A673 (cell line): ENCODE results near the gene INTS11. TPM values are rescaled to one million over a fixed set of nuclear protein-coding genes. Genes with fewer than 3 reads are reported as not detected.
"Not testable (repeated sequence)": the region's sequence is repeated elsewhere in the genome, so short reads cannot be mapped to it uniquely, and the experiment has no call there.

ENCODE experiments used
- BruUV-seq: library from RNA; stranded (reverse); fragments of 400-500 nt; replicated peaks from 2 replicates; lab custom pipeline; 2021; lab: Mats Ljungman, UMichigan
- CTCF ChIA-PET: fragments of 300-600 bp; sonication (Branson Sonifier 250); formaldehyde crosslinking; loops from one replicate; lab custom pipeline; 2022; ENCODE audit warnings: antibody characterized with exemption; lab: Charles Lee
- POLR2A ChIA-PET: fragments of 300-600 bp; sonication (Branson Sonifier 250); formaldehyde crosslinking; loops from one replicate; lab custom pipeline; 2022; ENCODE audit warnings: antibody characterized with exemption; ENCODE audit not compliant: low non-redundant PET; lab: Charles Lee
- DNase-seq: peaks from one replicate; pipeline ENCODE4 v3.0.0-alpha.2; 2015; ENCODE audit warnings: low spot score
- H3K27ac ChIP-seq: fragments of 200-600 bp; sonication (generic); 2 replicates; pipeline ENCODE4 v1.5.1; 2016; ENCODE audit warnings: mixed run types, low read depth, mild to moderate bottlenecking, mixed read lengths, antibody characterized with exemption, low read length; ENCODE audit not compliant: poor library complexity, severe bottlenecking
- H3K27me3 ChIP-seq: fragments of 200-600 bp; sonication (generic); replicated peaks from 2 replicates; pipeline ENCODE4 v1.6.1; 2017; ENCODE audit warnings: mixed run types, low read depth, mild to moderate bottlenecking, mixed read lengths, antibody characterized with exemption, low read length; ENCODE audit not compliant: insufficient read depth, poor library complexity
- H3K36me3 ChIP-seq: fragments of 200-600 bp; sonication (generic); 2 replicates; pipeline ENCODE4 v1.6.1; 2016; ENCODE audit warnings: mixed run types, mild to moderate bottlenecking, mixed read lengths, antibody characterized with exemption, low read length; ENCODE audit not compliant: insufficient read depth, poor library complexity, severe bottlenecking
- H3K4me1 ChIP-seq: fragments of 200-600 bp; sonication (generic); 2 replicates; pipeline ENCODE4 v1.6.1; 2017; ENCODE audit warnings: mixed run types, mild to moderate bottlenecking, mixed read lengths, antibody characterized with exemption, low read length; ENCODE audit not compliant: insufficient read depth, poor library complexity, severe bottlenecking
- H3K4me3 ChIP-seq: fragments of 200-600 bp; sonication (generic); 2 replicates; pipeline ENCODE4 v1.5.1; 2016; ENCODE audit warnings: low read depth, mixed run types, mild to moderate bottlenecking, mixed read lengths, low read length; ENCODE audit not compliant: poor library complexity, severe bottlenecking
- H3K9me3 ChIP-seq: fragments of 200-600 bp; sonication (generic); 2 replicates; pipeline ENCODE4 v1.6.1; 2016; ENCODE audit warnings: mixed run types, low read depth, mild to moderate bottlenecking, mixed read lengths, antibody characterized with exemption, low read length; ENCODE audit not compliant: poor library complexity, severe bottlenecking
- CTCF ChIP-seq: fragments of 300-800, 200-600 bp; sonication (generic); conservative IDR thresholded peaks from 2 replicates; pipeline ENCODE4 v1.5.1; 2017; ENCODE audit warnings: low read depth, mild to moderate bottlenecking, antibody characterized with exemption, low read length, moderate library complexity, mixed read lengths
- EZH2 ChIP-seq: fragments of 200-600 bp; sonication (generic); IDR thresholded peaks from 2 replicates; pipeline ENCODE4 v1.6.1; 2017; ENCODE audit warnings: borderline replicate concordance, low read depth, mild to moderate bottlenecking, mixed read lengths, antibody characterized with exemption, low read length; ENCODE audit not compliant: poor library complexity, severe bottlenecking
- intact Hi-C: fragments of 100-400 bp; cut with micrococcal nuclease; formaldehyde crosslinking; loops from one replicate; pipeline ENCODE4 v1.10.0; 2022; ENCODE audit not compliant: unreplicated experiment
- total RNA-seq: library from RNA; stranded (reverse); gene quantifications from 2 replicates; pipeline ENCODE4 v1.2.3, GENCODE V29; 2021

Gene INTS11
- total RNA-seq, 1 experiment from 2014 or later: 156 TPM

- Histone ChIP-seq H3K27ac (no peak overlapping the region), H3K27me3 (no peaks in the 10 kb centered on the region), H3K9me3 (no peaks in the 10 kb centered on the region), H3K36me3 (no peaks in the 10 kb centered on the region), H3K4me3 (no peak overlapping the region), H3K4me1 (peaks cover 10% of the 10 kb centered on the region)
- ChIA-PET POLR2A (no interaction called here), CTCF (interaction anchor here (0.7 kb wide), 1 partner anchor 466 kb away, joined by 3 read pairs; no protein-coding TSS in a partner anchor)
- BruUV-seq: no TSS peak
- intact Hi-C loops: loop anchor here (10.0 kb wide), 1 partner anchor 256 kb away; the partner anchor contains the start of gene C1orf159
- DNase-seq: no peak
- TF ChIP-seq EZH2 (no peak), CTCF (no peak)
Observed at GRCh38 chr1:1370771-1371300, 46.4 kb upstream of the INTS11 start.

GRCh38 chr1:1370094-1370493, 45.6 kb upstream of the INTS11 start:
- H3K4me3 ChIP-seq, DNase-seq, H3K27me3 ChIP-seq, H3K9me3 ChIP-seq, BruUV-seq, H3K36me3 ChIP-seq, POLR2A ChIA-PET, H3K27ac ChIP-seq: not testable (repeated sequence)
- intact Hi-C loops: loop anchor here (10.0 kb wide), 1 partner anchor 255 kb away; the partner anchor contains the start of gene C1orf159
- CTCF ChIA-PET: interaction anchor here (0.7 to 1.4 kb wide), 2 partner anchors 30 to 32 kb away, joined by 3 to 4 read pairs; no protein-coding TSS in a partner anchor
- H3K4me1 ChIP-seq: peaks cover 10% of the 10 kb centered on the region

GRCh38 chr1:1367315-1367714, 42.9 kb upstream of the INTS11 start:
- Histone ChIP-seq H3K4me1 (no peaks in the 10 kb centered on the region), H3K27me3 (no peaks in the 10 kb centered on the region), H3K9me3 (no peaks in the 10 kb centered on the region), H3K36me3 (no peaks in the 10 kb centered on the region), H3K4me3 (no peak overlapping the region), H3K27ac (no peak overlapping the region)
- intact Hi-C loops: no loop called here
- ChIA-PET CTCF (no interaction called here), POLR2A (interaction anchor here (0.6 kb wide), 1 partner anchor 12 kb away, joined by 5 read pairs; no protein-coding TSS in a partner anchor)
- TF ChIP-seq EZH2 (no peak), CTCF (no peak)
- DNase-seq: no peak
- BruUV-seq: no TSS peak

- TF ChIP-seq CTCF: no peak
- TF ChIP-seq EZH2: no peak
- H3K9me3 ChIP-seq: no peaks in the 10 kb centered on the region
- H3K27me3 ChIP-seq: no peaks in the 10 kb centered on the region
- POLR2A ChIA-PET: no interaction called here
- CTCF ChIA-PET: no interaction called here
- intact Hi-C loops: no loop called here
- H3K27ac ChIP-seq: no peak overlapping the region
- no TSS peak for BruUV-seq
- H3K4me1 ChIP-seq: no peaks in the 10 kb centered on the region
- DNase-seq: no peak
- no peak overlapping the region for H3K4me3 ChIP-seq
- no peaks in the 10 kb centered on the region for H3K36me3 ChIP-seq
Observed at GRCh38 chr1:1366699-1367066, 42.2 kb upstream of the INTS11 start.
